ENCODE data around the gene ARID5B.

The ARID5B gene

DNA sequence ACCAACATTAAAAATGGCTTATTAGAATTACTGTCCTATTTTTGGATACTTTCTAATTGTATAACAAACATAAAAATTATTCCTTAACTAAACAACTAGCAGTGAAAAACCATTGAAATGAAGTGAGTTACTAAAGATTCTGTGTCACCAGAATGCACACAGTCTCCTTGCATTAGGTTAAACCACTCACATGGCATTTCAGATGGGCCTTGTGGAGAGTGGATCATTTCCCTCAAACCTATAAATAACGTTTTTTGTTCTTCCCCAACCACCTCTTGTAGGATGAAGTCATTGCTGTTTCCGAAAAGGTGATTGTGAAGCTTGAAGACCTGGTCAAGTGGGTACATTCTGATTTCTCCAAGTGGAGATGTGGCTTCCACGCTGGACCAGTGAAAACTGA, 38.4 kb downstream of the ARID5B start:
- DNase-seq: peak; percentile 57

DNA sequence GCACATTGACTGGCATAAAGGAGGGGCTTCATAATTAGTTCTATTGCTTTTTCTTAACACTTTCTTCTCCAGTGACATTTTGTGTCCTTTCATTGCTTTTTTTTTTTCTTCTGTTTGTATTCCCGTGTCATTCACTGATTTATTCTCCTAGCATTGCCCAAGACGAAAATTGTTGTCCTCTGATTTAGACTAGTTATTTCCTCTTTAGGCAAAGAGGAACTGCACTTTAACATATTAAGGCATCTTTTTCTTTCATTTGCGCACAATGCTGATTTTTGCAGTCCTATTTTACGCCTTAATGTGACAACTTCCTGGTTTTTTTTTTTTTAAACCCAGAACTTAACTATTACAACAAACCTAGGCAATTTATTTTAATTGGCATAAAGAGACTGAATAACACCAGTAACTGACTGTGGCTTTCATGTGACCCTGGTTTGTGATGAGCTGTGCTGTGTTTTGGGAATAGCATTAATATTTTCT, 39.7 kb downstream of the ARID5B start:
- peak; percentile 94 for DNase-seq

DNA sequence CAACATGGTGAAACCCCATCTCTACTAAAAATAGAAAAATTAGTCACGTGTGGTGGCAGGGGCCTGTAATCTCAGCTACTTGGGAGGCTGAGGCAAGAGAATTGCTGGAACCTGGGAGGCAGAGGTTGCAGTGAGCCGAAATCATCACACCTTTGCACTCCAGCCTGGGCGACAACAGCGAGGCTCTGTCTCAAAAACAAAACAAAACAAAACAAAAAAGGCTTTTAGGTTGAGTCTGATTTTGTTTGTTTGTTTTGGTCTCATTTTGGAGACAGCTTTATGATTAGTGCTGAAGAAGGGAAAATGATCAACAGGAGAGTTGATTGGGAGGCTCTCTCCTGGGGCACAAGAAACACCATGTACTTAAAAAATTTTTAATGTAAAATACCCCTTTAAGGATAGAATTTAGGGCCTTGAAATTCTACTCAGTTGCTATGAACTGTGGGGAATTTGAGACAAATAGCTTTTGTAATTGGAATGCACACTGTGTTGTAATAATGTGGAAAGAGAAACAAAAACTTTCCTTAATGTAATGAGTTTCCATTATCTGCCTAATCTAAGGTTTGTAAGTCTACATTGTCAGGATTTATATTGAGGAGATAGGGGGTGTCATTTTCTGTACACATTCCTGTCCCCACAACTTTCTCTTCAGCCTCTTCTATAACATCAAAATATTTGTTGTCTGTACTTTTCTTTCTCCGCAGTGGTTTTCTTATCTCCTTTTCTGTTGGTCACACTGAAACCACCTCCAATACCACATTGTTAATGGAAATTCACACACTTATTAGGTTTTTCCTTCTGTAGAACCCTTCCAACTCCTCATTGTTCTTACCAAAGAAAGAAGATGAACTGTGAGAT, 41.3 kb downstream of the ARID5B start:
- DNase-seq: peak; percentile 90

DNA sequence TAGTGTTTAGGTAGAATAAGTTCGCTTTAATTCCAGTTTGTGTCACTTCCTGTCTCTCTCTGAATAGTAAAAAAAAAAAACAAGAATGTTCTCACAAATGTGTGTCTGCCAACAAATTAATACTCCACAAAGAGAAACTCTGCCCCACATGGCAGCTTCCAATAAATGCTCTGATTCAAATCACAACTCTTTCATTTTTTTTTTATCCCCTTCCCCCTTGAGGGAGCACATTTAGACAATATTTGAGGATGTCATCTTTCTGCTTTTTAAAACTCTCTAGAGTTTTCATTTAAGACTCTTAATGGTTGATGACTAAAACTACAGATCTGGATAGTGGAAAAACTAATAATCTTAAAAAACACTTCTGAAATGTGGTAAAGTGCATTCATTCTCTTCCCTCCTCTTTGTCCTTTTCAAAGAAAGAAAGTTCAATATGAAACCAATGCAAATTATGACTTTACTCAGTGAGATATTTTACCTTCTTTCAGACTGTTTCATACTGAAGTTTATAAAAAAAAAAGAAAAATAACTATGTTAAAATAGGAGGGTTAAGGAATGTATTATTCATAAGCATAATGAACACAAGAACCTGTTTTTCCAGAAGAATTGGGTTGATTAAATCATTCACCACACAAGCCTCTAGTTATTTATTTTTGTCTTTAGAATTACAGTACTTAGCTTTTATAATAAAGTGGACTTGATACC, 42.3 kb downstream of the ARID5B start:
- DNase-seq: peak; percentile 80

DNA sequence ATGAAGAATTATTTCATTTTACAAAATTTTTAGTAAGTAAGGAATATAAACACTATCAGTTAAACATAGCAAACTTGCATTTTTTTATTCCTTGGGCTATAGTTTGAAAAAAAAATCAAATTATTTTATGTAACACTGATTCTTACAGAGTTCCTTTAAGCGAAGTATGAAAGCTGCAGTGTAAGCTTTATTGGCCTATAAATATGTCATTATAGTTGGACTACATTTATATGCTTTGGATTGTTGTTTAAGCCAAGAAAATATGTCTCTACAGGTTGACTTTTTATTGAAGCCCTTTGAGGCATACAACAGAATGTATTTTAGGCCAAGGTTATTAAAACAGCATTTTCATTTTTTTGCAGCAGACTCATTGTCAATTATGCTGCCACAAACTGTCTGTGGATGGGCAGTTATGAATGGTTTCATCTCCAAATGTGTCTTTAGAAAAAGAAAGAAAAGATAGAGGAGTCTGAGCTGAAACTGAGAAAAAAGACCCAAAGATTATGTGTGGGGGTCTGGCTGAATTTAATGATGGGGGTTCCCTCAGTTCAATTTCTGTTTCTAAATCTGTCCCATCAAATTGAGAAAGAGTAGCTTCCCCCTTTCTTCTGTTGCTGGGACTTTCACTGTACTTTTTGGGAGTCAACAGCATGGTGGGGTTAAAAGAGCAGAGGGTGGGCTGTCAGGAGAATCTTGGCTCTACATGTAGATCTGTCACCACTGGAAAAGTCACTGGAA, 43.1 kb downstream of the ARID5B start:
- DNase-seq: peak; percentile 65

DNA sequence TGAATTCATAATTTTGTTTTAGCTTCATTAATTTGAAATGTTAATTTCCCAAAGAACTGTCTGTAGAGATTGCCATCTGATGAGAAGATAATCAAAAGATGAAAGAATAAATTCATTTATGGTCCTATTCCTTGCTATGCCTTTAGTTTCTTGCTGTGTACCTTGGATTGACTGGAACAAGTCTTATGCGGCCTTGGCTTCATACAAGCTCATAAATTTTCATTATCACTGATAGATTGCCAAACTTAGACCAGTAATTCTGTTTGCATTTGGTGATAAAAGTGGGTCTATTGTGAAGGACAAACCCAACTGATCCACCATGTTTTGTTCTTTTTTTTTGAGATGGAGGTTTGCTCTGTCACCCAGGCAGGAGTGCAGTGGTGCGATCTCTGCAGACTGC, 48.2 kb downstream of the ARID5B start:
- no peak for DNase-seq

DNA sequence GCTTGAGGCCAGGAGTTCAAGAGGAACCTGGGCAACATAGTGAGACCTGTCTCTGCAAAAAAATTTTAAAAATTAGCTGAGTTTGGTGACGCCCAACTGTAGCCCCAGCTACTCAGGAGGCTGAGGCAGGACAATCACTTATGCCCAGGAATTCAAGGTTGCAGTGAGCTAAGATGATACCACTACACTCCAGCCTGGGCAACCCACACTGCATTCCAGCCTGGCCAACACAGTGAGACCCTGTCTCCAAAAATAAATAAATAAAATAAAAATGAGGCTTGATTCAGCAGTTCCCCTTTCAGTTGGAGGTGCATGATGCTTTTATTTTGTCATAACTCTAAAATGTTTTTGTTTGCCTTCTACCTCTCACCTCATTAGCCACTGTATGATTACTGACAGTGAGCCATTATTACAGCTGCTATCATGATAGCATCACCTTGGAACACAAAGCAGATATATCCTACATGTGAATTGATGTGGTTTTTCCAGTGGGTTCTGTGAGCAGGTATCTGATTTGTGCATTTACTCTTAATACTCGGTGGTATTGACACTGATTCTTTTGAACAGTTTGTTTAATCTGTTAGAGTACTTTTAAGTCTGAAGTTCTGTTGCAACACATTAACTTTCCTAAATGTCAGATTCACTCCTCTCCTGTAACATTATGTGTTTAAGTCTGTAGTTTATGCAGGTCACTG, 49.1 kb downstream of the ARID5B start:
- no peak for DNase-seq

DNA sequence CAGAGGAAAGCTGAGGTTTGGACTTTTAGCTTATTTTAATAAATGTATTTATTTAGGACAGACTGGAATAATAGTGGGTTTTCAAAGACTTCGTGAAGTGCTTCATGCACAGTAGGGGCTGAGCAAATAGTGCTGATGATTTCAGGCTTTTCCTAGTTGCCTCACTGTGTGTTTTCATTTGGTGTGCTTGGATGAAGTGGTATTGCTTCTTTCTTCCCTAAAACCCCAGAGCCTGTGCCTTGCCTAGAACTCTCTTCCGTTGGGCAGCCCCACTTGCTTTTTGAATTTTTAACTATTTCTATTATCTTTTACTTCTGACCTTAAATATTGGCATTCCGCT, 49.6 kb downstream of the ARID5B start:
- DNase-seq: no peak

DNA sequence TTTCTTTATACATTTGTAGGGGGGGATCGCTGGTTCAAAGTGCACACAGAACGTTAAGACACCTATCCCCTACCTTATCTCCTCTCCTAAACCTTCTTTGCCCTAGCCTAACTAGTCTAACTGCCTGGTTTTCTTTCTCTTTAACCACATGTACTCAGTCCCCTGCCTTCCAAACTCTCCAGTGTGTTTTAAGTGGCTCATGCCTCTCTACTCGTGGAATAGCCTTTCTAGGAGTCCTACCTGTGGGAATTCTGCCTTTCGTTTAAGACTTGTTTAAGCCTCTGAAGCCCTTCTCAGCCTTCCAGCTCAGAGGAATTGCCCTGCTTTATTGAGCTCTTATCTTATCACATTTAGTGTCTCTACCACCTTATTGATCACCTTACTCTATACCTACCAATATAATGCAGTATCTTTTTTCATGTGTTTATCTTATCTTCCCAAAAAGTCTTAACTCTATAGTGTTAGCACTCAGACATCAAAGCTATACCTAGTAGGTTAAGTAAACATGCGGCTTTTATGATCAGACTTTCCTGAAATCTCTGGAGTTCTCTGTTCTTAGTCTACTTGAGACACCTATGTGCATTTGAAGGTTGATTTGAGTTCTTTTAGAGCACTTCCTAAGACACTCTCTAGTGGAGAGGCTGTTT, 50.7 kb downstream of the ARID5B start:
- DNase-seq: no peak

DNA sequence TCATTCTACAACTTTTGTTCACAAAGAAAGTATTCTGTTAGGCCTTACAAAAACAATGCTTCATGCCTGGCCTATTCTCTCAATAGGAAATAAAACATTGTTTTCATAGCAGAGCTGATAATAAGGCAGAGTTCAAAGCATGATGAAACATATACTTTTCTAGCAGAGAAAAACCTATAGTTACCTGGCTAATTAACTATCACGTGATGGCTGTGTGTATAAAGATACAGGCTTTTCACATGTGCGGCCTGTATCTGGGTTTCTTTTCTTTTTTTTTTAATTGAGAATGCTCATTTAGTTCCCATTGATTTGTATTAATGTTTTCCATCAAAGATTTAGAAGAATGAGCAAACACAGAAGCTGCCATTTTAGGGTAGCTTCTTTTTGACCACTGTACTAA, 51.7 kb downstream of the ARID5B start:
- DNase-seq: no peak

DNA sequence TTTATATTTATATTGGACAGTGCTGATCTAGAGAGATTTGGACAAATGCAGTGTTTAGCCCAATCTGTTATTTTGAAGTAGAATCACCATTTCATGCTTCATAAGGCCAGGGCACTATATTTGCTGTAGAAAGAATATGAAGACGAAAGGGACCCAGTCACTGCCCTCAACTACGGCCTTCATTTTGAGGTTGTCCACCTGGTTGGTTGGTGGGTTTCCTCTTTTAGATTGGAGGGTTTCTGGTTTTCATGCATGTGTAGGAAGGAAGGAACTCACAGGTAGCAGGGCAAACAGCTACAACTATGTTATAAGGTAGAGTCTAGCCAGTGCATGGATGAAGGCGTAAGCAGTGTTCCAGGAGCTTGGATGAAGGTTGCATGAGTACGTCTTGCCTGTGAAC, 56.3 kb downstream of the ARID5B start:
- no peak for DNase-seq

DNA sequence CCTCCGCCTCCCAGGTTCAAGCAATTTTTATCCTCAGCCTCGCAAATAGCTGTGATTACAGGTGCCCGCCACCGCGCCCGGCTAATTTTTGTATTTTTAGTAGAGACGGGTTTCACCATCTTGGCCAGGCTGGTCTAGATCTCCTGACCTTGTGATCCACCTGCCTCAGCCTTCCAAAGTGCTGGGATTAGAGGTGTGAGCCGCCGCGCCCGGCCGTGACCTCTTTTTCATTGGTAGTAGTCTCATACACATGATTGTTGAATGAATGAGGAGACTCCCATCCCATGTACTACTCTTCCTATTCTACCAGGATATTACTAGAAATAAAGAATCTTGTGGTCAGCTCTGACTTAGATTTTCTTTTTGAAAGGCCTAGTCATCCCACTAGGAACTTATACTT, 56.8 kb downstream of the ARID5B start:
- no peak for DNase-seq

DNA sequence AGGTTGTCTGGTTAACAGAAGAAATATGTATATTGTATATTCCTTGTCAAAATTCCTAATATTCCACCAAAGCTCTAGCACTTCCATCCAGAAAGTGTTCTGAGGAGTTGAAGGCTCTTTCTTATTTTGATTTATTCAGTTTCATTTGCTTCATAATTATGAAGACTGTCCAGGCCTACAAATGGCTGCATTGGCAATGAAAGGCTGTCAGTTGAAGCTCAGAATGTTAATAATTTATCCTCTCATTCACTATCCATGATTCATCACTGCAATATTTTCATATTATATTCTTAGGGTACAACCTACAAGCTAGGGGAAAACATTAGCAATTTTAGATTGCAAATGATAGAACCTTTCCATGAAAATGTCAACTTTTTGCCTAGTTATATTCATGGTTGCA, 57.3 kb downstream of the ARID5B start:
- no peak for DNase-seq

DNA sequence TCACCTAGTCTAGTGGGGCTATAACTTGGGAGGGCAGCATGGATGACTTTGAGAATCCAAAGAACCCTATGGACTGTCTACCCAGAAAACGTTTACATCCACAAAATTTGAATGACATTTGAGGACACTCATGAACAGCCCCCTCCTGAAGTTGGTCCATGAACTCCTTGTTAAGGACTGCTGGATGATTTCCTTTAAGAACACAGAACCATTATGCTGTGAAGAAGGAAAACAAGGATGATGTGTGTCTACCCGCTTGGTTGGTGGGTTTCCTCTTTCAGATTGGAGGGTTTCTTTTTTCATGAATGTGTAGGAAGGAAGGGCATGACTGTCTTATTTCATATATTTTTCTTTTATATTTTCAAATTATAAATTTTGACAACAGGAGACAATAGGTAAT, 58.3 kb downstream of the ARID5B start:
- DNase-seq: no peak

DNA sequence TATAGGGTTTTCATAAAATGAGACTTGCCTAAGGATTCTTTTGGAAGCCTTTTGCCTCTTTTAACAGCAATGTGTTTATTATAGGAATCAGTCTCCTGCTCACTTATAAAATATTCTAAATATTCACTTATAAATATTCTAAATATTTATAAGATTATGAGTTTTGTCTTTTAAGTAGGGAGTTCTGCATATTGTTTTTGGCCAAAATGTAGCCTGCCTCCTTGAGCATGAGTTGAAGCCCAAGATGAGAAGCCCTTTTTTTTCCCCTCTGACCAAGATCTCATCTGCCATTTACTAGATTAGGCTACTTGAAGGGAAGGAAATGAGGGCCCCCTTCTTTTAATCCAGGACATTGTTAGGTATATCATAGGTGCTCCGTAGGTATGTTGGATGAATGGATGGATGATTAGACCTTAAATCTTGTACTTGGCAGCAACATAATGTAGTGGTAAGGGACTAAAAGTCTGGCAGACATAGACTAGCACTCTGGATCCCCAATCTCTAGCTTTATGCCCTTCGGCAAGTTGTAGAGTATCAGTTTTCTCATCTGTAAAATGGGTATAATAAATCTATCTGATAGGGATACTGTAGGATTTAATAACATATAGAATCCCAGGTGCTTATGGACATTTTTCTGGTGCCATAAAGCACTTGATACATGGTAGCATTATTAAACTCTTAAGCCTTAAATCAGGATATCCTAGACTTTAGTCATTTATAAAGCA, 59.1 kb downstream of the ARID5B start:
- no peak for DNase-seq

DNA sequence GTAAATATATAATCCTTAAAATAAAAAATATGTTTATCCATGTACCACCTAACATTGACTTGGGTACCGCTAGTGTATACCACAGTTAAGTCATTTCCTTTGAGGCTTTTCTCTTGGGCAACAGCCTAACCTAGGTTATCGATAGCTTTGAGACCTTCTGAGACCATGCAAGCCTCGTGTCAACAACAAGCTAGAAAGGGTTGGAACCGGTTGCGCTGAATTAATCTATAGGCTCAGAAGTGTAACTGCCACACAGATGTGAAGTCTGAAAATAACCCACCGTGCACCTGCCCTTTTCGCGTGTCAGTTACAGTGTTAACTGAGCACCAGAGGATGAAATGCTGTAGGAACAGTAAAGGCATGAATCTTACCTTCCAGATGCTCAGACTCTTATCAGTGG, 59.8 kb downstream of the ARID5B start:
- no peak for DNase-seq

DNA sequence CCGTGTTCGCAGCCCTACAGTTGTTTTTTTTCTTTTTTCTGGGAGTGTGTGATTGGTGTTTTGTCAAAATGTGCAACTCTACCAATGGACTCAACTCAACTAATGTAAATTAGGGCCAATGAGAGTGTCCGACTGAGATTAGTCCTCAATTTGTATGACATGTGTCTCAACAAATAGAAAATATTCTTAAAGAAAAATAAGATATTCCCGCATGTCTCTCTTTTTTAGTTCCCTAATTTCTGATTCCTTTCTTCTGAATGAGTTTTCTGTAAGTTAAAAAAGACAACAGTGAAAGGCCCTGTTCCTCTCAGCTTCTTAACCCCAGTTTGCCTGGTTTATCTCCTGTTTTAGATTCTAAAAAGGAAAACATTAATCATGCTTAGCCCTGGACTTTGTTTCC, 61.5 kb downstream of the ARID5B start:
- DNase-seq: no peak

DNA sequence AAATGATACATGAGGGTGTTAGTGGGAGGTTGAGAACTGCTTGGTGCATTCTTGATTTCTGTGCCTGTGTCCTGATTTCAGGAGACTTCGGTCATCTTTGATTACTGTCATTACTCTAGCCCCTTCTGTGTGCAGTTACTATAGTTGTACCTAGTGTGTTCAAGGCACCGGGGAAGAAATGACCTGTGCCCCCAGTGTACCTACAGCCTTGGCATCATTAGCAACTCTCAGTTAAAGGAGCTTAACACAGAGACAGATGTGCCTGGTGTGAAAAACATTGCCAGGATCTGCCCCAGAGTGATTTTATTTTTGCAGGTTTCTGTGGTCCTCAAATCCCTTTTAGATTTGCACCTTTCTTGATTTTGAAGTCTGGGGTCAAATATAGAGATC, 62.2 kb downstream of the ARID5B start:
- DNase-seq: no peak

DNA sequence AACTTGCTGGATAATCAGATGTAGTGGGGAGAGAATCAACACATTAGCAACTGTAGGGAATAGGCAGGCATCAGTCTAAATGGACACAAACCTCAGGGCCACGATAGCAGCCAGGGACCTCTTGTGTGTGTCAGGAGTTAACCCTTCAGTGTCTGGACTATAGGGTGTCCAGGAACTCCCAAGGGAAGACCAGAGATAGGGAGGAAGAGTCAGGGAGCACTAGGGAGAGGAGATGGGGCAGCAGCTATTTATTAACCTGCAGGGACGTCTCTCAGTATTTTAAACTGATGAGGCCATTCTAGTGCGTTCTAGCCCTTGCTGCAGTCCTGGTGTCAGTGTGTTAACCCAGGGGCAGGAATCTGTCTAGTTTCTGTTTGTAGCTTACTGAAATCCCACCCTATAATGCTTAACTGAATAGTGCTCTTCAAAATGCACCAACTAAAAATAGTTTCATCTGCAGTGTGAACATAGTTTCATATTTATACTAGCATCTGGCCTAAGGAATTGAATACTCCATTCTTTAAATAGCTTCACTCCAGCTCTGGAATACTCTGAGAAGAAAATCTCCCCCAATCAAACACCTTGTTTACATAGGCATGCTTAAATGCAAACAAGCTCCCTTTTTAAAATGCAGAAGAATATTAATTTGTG, 62.7 kb downstream of the ARID5B start:
- DNase-seq: no peak

DNA sequence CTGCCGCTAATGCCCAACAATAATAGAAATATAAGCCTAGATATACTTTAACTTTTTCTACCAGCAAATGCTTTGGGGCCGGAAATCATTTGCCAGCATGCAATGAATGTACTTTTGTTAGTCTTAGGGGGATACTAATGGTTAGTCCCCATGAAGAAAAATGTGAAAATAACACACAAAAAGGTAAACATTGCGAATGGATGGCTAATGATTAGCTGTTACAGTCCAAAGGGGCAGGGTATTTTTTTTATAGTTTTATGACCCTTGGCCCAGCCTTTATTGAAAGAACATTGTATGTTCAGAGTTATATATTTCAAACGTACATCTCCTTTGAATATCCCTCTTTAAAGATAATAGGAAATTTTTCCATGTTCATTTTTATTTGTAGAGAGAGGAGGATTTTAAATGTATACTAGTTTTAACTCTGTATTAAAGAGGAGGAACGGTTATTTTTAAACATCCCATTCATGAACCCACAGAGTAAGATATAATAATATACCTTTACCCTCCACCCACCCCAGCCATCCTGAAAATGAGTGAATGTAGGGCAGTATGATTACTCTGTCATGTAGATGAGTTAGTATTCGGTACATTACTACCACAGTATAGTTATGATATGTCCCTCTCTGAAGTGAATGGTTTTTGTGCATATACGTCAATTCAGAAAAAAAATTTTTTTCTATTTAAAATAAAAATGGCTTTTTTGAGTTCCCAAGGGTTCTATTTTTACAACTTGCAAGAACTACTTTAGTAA, 63.6 kb downstream of the ARID5B start:
- no peak for DNase-seq

Data from suppressor macrophage treated with lipopolysaccharide for 4 hours (primary cell).